ENCODE results near the gene UBE2H.

Gene UBE2H

GRCh38 chr7:129890090-129890489 lies 62.7 kb downstream of the UBE2H start:
- ChIA-PET POLR2A (no interaction called here), CTCF (interaction anchor here (0.9 to 1.7 kb wide), 3 partner anchors 11 to 14 kb away, joined by 3 to 10 read pairs (median 4); no protein-coding TSS in a partner anchor)
- TF ChIP-seq, protein P1, sequence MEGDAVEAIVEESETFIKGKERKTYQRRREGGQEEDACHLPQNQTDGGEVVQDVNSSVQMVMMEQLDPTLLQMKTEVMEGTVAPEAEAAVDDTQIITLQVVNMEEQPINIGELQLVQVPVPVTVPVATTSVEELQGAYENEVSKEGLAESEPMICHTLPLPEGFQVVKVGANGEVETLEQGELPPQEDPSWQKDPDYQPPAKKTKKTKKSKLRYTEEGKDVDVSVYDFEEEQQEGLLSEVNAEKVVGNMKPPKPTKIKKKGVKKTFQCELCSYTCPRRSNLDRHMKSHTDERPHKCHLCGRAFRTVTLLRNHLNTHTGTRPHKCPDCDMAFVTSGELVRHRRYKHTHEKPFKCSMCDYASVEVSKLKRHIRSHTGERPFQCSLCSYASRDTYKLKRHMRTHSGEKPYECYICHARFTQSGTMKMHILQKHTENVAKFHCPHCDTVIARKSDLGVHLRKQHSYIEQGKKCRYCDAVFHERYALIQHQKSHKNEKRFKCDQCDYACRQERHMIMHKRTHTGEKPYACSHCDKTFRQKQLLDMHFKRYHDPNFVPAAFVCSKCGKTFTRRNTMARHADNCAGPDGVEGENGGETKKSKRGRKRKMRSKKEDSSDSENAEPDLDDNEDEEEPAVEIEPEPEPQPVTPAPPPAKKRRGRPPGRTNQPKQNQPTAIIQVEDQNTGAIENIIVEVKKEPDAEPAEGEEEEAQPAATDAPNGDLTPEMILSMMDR (IDR thresholded peaks at IDR 0.05; ENCODE audit: control extremely low read depth, extremely low read depth, low read depth, missing control alignments), result no peak

DNA sequence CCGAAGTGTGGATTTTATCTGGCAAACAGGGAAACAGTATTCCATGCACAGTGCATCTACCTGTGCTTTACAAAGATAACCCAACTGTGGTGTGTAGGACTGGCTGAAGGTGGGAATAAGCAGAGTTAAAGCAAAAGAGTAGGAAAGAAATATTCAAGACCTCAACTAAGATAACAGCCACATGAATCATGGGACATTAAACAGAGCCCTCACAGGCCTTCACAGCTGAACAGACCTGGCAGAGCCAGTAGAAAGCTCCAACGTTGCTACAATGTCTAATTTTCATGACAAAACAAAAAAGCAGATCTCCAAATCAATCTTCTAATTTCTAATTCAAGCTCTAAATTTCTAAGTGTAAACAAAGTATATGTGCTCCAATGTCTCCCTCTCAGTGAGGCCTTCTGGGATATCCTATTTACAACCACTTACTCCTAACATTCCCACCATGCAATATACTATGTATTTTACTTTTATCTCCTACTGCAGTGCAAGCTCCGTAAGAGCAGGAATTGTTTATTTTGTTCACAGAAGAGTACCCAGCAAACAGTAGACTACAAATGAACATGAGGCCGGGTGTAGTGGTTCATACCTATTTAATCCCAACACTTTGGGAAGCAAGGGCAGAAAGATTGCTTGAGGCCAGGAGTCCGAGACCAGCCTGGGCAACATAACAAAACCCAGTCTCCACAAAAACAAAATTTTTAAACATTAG lies 63.5 kb downstream of the UBE2H start:
- CTCF ChIA-PET, result interaction anchor here (0.9 to 1.7 kb wide), 3 partner anchors 12 to 15 kb away, joined by 3 to 10 read pairs (median 4); no protein-coding TSS in a partner anchor
- no peak for DNase-seq (ENCODE audit: extremely low spot score)
- TF ChIP-seq, protein P1 (IDR thresholded peaks at IDR 0.05; ENCODE audit: control extremely low read depth, extremely low read depth, low read depth, missing control alignments), result no peak
- POLR2A ChIA-PET, result no interaction called here

More at GRCh38 chr7:129890090-129890489, 62.7 kb downstream of the UBE2H start:
- DNase-seq (ENCODE audit: extremely low spot score), result no peak

DNA sequence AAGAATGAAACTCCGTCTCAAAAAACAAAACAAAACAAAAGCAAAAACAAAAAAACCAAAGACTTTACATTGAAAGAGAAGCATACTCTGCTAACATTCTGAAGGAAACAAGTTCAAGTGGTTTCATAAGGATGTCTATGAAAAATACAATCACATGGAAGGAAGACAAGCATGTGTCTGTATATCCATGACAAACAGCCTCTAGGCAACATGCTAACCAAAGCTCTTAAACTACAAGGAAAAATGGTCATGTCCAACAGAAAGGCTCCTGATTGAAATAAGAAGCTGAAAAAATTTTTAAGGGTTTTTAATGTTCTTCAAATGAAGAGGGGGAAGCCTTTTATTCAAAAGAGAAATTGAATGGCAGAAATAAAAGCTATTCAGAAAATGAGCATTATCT lies 64.9 kb downstream of the UBE2H start:
- ChIA-PET CTCF (interaction anchor here (0.9 to 1.4 kb wide), 2 partner anchors 11 to 29 kb away, joined by 3 read pairs; no protein-coding TSS in a partner anchor), POLR2A (no interaction called here)
- TF ChIP-seq, protein P1 (IDR thresholded peaks at IDR 0.05; ENCODE audit: control extremely low read depth, extremely low read depth, low read depth, missing control alignments), result no peak

DNA sequence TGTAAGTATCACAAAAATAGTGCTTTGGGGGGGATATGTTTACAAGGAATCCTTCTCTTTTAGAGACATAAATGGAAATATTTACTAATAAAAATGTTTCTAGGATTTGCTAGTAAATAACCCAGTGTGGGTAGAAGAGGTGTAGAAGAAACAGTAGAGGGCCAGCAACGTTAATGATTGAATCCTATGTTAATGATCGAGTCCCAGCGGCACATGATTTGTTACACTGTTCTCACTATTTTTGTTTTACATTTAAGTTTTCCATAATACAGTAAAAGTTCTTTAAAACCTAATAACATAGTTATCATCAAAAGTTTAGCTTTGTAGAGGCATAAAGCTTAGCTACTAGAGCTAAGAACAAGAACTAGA lies 66.0 kb downstream of the UBE2H start:
- TF ChIP-seq, protein P1 (IDR thresholded peaks at IDR 0.05; ENCODE audit: control extremely low read depth, extremely low read depth, low read depth, missing control alignments), result no peak
- CTCF ChIA-PET, result interaction anchor here (1.4 kb wide), 1 partner anchor 12 kb away, joined by 3 read pairs; no protein-coding TSS in a partner anchor
- POLR2A ChIA-PET, result no interaction called here
- no peak for DNase-seq (ENCODE audit: extremely low spot score)

More for the DNA sequence above, 64.9 kb downstream of the UBE2H start:
- no peak for DNase-seq (ENCODE audit: extremely low spot score)

GRCh38 chr7:129886167-129886817 lies 66.5 kb downstream of the UBE2H start:
- ChIA-PET POLR2A (no interaction called here), CTCF (interaction anchor here (1.9 kb wide), 1 partner anchor 13 kb away, joined by 5 read pairs; no protein-coding TSS in a partner anchor)
- no peak for DNase-seq (ENCODE audit: extremely low spot score)
- TF ChIP-seq, protein P1 (IDR thresholded peaks at IDR 0.05; ENCODE audit: control extremely low read depth, extremely low read depth, low read depth, missing control alignments), result no peak

GRCh38 chr7:129884495-129884894 lies 68.3 kb downstream of the UBE2H start:
- no peak for DNase-seq (ENCODE audit: extremely low spot score)
- CTCF ChIA-PET, result interaction anchor here (1.3 to 1.9 kb wide), 2 partner anchors 9 to 15 kb away, joined by 3 to 5 read pairs; no protein-coding TSS in a partner anchor
- POLR2A ChIA-PET, result no interaction called here
- TF ChIP-seq, protein P1 (IDR thresholded peaks at IDR 0.05; ENCODE audit: control extremely low read depth, extremely low read depth, low read depth, missing control alignments), result no peak

Measured in GM10248 (cell line).